Large intestine (tissue), 3 donors: Measurements from ENCODE around the gene CSTA. TPM values are rescaled to one million over a fixed set of nuclear protein-coding genes. Genes with fewer than 3 reads are reported as not detected.

Source experiments
- DNase-seq, 2 donors: peaks; one replicate each; pipeline versions ENCODE4 v3.0.0 to v3.0.0-alpha.2; 2013
- H3K27ac ChIP-seq: one replicate; pipeline ENCODE4 v1.5.1; 2013; ENCODE audit warnings: low read length
- H3K27me3 ChIP-seq: 2 replicates; pipeline ENCODE4 v1.6.1; 2013; ENCODE audit warnings: low read length; ENCODE audit not compliant: control insufficient read depth, insufficient read depth
- H3K36me3 ChIP-seq: 2 replicates; pipeline ENCODE4 v1.6.1; 2013; ENCODE audit warnings: low read length; ENCODE audit not compliant: control insufficient read depth, insufficient read depth
- H3K4me1 ChIP-seq: one replicate; pipeline ENCODE4 v1.6.1; 2013; ENCODE audit warnings: low read length; ENCODE audit not compliant: control insufficient read depth, insufficient read depth
- H3K4me3 ChIP-seq: one replicate; pipeline ENCODE4 v1.5.1; 2013; ENCODE audit warnings: low read length
- H3K9me3 ChIP-seq: one replicate; pipeline ENCODE4 v1.6.1; 2013; ENCODE audit warnings: mild to moderate bottlenecking, low read depth, low read length, moderate library complexity; ENCODE audit not compliant: control insufficient read depth
- WGBS: methylation state at CpG from one replicate; pipeline ENCODE4 v1.1.5; 2013; ENCODE audit warnings: low lambda C conversion rate; ENCODE audit not compliant: insufficient coverage; 5-methylcytosine and 5-hydroxymethylcytosine counted together
- polyA plus RNA-seq: library from polyadenylated mRNA; unstranded; fragments of 120-200 nt; gene quantifications from one replicate; pipeline ENCODE4 v1.2.1, GENCODE V29; 2013

Gene CSTA
- polyA plus RNA-seq, 1 donor, result 1.2 TPM

GRCh38 chr3:122305818-122306621, 19.0 kb upstream of the CSTA start:
- WGBS, result no CpG with 5 or more reads among the region's 3 CpGs
- H3K36me3 ChIP-seq, result no peaks in the 10 kb centered on the region
- H3K27me3 ChIP-seq, result no peaks in the 10 kb centered on the region
- no peak overlapping the region for H3K27ac ChIP-seq
- H3K4me3 ChIP-seq, result no peak overlapping the region
- H3K4me1 ChIP-seq, result peaks cover 16% of the 10 kb centered on the region
- DNase-seq, result peak; percentile 17 to 59
- no peaks in the 10 kb centered on the region for H3K9me3 ChIP-seq

GRCh38 chr3:122306622-122306953, 18.5 kb upstream of the CSTA start:
- Histone ChIP-seq H3K4me1 (peaks cover 17% of the 10 kb centered on the region), H3K36me3 (no peaks in the 10 kb centered on the region), H3K27me3 (no peaks in the 10 kb centered on the region), H3K4me3 (no peak overlapping the region), H3K27ac (no peak overlapping the region), H3K9me3 (no peaks in the 10 kb centered on the region)
- 73% methylated on average over 2 of the region's 2 CpGs for WGBS
- DNase-seq, result no peak

- Histone ChIP-seq H3K36me3 (no peaks in the 10 kb centered on the region), H3K27me3 (no peaks in the 10 kb centered on the region), H3K9me3 (no peaks in the 10 kb centered on the region), H3K27ac (no peak overlapping the region), H3K4me1 (peaks cover 17% of the 10 kb centered on the region), H3K4me3 (no peak overlapping the region)
- DNase-seq, result no peak
- WGBS, result 85% methylated on average over 2 of the region's 4 CpGs
These were observed 17.9 kb upstream of the CSTA start for GRCh38 chr3:122307094-122307687.

- Histone ChIP-seq H3K27me3 (no peaks in the 10 kb centered on the region), H3K27ac (no peak overlapping the region), H3K4me3 (no peak overlapping the region), H3K36me3 (no peaks in the 10 kb centered on the region), H3K4me1 (peaks cover 17% of the 10 kb centered on the region), H3K9me3 (no peaks in the 10 kb centered on the region)
- DNase-seq, result no peak
These were observed 17.1 kb upstream of the CSTA start for GRCh38 chr3:122307976-122308375.

GRCh38 chr3:122310361-122310760, 14.7 kb upstream of the CSTA start:
- H3K4me3 ChIP-seq, result no peak overlapping the region
- H3K4me1 ChIP-seq, result peaks cover 22% of the 10 kb centered on the region
- H3K9me3 ChIP-seq, result no peaks in the 10 kb centered on the region
- peak; percentile 40 to 69 for DNase-seq
- H3K27ac ChIP-seq, result no peak overlapping the region
- WGBS, result no CpG with 5 or more reads among the region's 1 CpG
- no peaks in the 10 kb centered on the region for H3K27me3 ChIP-seq
- H3K36me3 ChIP-seq, result no peaks in the 10 kb centered on the region

GRCh38 chr3:122312826-122313225, 12.2 kb upstream of the CSTA start:
- Histone ChIP-seq H3K9me3 (no peaks in the 10 kb centered on the region), H3K27ac (no peak overlapping the region)
- DNase-seq, result no peak

GRCh38 chr3:122313281-122313680, 11.8 kb upstream of the CSTA start:
- no peaks in the 10 kb centered on the region for H3K36me3 ChIP-seq
- no peak for DNase-seq
- 100% methylated on average over 1 of the region's 3 CpGs for WGBS
- peaks cover 14% of the 10 kb centered on the region for H3K4me1 ChIP-seq
- H3K27ac ChIP-seq, result no peak overlapping the region
- H3K4me3 ChIP-seq, result no peak overlapping the region
- no peaks in the 10 kb centered on the region for H3K27me3 ChIP-seq
- no peaks in the 10 kb centered on the region for H3K9me3 ChIP-seq

More at GRCh38 chr3:122312826-122313225, 12.2 kb upstream of the CSTA start:
- no peaks in the 10 kb centered on the region for H3K36me3 ChIP-seq
- H3K27me3 ChIP-seq, result no peaks in the 10 kb centered on the region
- H3K4me1 ChIP-seq, result peaks cover 14% of the 10 kb centered on the region
- H3K4me3 ChIP-seq, result no peak overlapping the region

- Histone ChIP-seq H3K27me3 (no peaks in the 10 kb centered on the region), H3K36me3 (no peaks in the 10 kb centered on the region), H3K4me1 (peaks cover 14% of the 10 kb centered on the region), H3K27ac (peak overlapping the region; percentile 33), H3K4me3 (no peak overlapping the region), H3K9me3 (no peaks in the 10 kb centered on the region)
- DNase-seq, result peak; percentile 9 to 32
- no CpG with 5 or more reads among the region's 2 CpGs for WGBS
These were observed 10.7 kb upstream of the CSTA start for GRCh38 chr3:122314228-122314876.

- Histone ChIP-seq H3K27ac (no peak overlapping the region), H3K4me3 (no peak overlapping the region), H3K4me1 (peaks cover 12% of the 10 kb centered on the region), H3K9me3 (no peaks in the 10 kb centered on the region), H3K27me3 (no peaks in the 10 kb centered on the region), H3K36me3 (no peaks in the 10 kb centered on the region)
- no CpG with 5 or more reads among the region's 4 CpGs for WGBS
- no peak for DNase-seq
These were observed 9.4 kb upstream of the CSTA start for GRCh38 chr3:122315619-122316018.

GRCh38 chr3:122316368-122316767, 8.7 kb upstream of the CSTA start:
- Histone ChIP-seq H3K27me3 (no peaks in the 10 kb centered on the region), H3K4me3 (no peak overlapping the region), H3K36me3 (no peaks in the 10 kb centered on the region), H3K4me1 (peaks cover 8% of the 10 kb centered on the region), H3K27ac (no peak overlapping the region), H3K9me3 (no peaks in the 10 kb centered on the region)
- no peak for DNase-seq
- WGBS, result 100% methylated on average over 1 of the region's 5 CpGs
